HPDE6-E6E7 (cell line): ENCODE measurements around the gene CAPN12.

Experiments used
- DNase-seq: peaks from one replicate; pipeline ENCODE4 v3.0.0; 2011; ENCODE audit warnings: missing footprints; ENCODE audit errors: extremely low spot score

The CAPN12 gene

DNA sequence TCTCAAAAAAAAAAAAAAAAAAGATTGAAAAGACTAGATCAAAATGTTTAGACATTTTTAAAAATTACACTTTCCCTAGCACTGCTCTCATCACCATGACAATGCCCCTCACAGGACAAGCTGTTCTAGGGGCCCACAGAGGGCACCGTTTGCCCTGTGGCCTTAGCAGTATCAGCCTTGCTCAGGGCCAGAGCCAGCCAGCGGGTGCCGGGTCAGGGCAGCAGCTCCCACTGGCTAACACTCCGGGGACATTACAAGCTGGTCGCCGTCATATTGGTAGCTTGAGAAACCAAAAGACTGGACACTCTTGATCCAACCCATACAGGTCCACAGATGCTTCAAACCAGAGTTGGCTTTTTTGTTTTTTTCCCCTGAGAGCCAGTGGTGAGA is 18.0 kb downstream of the CAPN12 start:
- DNase-seq: no peak

DNA sequence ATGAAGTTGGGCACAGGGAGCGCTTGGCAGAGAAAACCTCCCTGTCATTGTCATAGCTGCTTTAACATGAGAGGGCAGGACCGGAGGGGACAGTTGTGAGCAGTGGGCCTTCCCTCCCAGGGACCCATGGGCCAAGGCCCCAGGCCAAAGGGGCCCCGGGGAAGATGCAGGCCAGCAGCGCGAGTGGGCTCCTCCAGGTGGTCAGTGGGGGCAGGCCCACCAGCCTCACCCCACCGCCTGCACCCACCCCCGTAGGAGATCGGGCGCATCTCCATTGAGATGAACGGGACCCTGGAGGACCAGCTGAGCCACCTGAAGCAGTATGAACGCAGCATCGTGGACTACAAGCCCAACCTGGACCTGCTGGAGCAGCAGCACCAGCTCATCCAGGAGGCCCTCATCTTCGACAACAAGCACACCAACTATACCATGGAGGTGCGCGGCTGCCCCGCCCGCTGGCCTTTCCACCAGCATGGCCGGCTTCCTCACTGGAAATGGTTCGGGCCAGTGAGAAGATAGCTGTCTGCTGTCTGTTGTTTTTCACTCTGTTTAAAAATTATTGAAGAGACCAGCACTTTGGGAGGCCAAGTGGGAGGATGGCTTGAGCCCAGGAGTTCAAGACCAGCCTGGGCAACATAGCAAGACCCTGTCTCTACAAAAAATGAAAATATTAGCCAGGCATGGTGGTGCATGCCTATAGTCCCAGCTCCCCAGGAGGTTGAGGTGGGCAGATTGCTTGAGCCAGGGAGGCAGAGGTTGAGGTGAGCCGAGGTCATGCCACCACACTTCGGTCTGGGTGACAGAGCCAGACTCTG is 18.6 kb downstream of the CAPN12 start:
- no peak for DNase-seq

DNA sequence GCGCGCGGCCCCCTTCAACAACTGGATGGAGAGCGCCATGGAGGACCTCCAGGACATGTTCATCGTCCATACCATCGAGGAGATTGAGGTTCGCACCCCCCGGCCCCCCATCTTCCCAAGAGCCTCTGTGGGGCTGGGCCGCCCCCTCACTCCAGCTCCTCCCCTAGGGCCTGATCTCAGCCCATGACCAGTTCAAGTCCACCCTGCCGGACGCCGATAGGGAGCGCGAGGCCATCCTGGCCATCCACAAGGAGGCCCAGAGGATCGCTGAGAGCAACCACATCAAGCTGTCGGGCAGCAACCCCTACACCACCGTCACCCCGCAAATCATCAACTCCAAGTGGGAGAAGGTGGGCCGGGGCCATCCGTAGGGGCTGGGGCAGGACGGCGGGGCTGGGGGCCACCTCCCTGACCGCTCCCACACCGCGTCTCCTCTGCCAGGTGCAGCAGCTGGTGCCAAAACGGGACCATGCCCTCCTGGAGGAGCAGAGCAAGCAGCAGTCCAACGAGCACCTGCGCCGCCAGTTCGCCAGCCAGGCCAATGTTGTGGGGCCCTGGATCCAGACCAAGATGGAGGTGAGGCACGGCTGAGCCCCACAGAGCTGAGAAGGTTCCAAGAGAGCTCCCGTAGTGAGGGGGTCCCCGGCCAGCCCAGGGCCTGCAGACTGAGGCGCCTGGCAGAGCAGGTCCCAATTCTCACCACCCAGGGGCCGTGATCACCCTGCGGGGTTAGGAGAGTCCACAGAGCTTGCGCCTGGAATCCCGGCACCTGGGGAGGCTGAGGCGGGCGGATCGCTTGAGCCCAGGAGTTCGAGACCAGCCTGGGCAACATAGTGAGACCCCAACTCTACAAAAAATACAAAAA is 20.1 kb downstream of the CAPN12 start:
- no peak for DNase-seq

DNA sequence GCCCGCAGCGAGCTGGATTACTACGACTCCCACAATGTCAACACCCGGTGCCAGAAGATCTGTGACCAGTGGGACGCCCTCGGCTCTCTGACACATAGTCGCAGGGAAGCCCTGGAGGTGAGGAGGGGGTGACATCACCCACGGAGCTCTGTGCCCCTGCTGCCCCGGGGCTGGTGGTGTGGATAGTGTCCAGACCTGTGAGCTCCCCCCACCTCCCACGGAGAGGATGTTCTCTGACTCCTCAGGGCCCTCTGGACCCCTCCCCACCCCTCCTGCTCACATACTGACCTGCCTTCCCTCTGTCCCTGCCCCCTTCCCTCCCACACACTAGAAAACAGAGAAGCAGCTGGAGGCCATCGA is 20.7 kb downstream of the CAPN12 start:
- no peak for DNase-seq

DNA sequence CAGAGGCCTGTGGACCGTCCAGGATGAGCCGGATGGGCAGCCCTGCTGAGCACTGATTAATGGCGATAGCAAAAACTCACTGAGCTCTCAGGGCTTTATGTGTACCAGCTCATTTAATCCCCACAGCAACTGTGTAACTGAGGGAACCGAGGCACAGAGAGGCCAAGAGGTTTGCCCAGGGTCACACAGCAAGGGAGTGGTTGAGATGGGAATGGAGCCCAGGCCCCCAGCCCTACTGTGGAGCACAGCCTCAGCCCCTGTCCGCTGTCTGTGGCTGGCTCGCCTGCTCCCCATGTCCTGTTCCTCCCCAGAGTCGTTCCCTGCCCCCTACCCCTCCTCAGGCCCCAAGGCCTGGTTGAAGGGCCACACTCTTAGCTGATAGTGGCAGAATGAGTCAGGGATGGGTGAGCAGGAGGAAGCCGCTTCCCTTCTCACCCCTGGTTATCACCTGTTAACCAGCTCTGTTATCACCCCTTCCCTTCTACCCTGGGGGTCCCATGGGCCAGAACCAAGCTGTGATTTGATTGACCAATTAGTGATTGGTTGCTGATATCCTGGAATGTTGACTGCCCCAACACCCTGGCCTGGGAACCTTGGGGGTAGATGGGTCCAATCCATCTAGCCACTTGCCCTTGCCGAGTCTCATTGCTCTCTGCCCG is 21.2 kb downstream of the CAPN12 start:
- no peak for DNase-seq

DNA sequence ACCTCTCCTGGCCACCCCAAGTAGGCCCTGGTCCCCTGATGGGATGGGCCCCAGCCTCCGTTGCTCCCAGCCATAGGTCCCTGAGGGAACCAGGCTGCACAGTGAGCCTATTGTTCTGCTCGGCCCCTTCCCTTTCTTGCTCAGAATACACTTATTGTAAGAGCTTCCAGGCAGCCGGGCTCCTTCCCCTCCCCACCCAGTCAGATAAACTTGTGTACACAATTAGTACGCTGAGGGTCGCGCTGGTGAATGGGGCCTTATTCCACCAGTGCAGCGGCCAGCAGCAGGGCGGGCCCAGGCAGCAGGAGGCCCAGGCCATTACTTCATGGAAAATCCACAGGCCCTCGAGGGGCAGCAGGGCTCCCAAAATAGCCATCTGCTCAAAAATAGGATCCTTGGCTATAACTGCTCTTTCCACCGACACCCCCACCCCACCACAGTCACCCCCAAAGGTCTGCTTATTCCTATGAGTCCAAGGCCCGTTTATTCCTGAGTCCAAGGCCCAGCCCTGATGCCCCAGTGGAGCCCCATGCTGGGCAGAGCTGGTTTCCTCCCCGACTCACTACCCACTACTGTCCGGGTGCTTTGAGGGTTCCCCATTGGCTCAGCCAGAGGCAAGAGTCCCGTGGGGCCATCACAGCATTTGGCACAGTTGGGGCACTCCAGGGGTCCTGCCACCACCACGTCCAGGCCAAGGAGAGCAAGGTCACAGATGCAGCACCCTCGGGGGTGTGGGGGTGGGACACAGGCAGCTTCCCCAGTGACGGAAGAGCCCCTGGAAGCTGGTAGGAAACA is 22.1 kb downstream of the CAPN12 start:
- no peak for DNase-seq

DNA sequence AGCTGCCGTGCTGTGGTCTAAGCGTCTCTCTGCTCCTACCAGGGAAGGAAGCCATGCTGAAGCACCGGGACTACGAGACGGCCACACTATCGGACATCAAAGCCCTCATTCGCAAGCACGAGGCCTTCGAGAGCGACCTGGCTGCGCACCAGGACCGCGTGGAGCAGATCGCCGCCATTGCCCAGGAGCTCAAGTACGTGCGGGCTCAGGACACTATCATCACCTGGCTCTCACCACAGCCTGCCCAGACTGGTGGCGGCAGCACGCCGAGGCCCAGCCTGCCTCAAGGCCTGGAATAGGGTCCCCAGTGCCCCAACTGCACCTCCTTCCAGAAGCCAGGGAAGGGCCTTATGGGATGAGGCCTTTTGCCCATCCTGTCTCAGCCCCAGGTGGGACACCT is 22.8 kb downstream of the CAPN12 start:
- DNase-seq: no peak

DNA sequence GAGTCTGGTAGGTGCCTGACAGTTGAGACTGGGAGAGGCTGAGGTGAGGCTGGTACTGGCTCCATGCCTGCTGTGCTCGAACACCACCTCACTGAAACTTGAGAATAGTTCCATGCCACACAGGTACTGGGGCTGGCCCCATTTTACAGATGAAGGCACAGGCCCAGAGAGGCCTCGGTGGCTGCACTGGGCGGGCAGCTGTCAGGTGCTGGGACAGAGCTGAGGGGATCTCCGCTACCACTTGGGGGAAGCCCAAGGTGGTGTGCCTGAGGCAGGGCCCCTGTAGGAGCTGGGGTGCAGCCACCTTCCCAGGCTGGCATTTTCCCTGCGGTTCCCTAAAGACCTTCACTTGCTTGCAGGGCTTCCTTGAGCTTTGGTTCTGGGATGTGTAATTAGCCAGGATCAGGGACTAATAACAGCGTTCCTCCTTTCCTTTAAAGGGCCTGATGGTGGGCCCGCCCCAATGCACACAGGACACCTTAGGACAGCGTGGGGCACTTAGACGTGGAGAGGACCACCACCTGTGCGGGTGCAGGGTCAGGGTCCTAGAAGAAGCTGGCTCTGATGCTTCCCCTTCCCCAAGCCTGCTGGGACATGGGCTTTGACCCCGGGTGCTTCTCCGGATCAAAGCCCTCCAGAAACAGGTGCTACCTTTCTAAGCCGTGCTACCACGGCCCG is 23.6 kb downstream of the CAPN12 start:
- no peak for DNase-seq

DNA sequence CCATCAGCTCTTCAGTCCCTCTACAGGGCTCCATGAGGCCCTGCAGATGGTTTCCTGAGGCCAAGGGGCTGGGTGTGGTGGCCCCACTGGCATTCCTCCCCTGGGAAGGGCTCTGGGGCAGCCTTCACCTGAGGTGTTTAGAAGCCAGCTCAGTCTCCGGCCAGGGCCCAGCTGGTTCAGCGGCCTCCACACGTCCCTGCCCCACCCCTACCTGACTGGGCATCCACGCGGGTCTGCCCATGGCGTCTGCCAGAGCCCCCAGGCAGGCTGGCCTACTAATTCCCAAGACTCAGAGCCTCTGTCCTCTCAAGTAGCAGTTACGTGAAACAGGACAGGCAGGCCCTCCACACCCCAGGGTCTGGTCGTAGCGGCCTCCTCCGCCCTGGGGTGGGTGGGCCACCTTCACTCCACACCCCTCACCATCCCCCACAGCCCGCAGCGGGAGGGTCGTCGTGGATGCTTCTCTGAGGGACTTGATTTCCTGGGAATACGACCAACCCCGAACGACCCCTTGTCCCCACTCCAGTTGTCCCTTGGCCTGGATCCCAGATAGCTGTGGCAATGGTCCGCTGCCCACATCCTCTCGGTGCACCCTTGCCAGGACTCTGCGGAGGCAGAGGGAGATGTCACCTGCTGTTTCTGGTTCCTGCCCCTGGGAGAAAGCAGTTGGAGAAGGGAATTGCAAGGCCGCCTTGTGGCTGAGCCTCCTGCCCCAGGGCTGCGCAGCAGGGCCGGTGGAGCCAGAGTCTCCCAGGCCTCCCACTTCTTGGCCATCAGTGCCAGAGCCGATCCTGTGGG is 24.3 kb downstream of the CAPN12 start:
- no peak for DNase-seq

DNA sequence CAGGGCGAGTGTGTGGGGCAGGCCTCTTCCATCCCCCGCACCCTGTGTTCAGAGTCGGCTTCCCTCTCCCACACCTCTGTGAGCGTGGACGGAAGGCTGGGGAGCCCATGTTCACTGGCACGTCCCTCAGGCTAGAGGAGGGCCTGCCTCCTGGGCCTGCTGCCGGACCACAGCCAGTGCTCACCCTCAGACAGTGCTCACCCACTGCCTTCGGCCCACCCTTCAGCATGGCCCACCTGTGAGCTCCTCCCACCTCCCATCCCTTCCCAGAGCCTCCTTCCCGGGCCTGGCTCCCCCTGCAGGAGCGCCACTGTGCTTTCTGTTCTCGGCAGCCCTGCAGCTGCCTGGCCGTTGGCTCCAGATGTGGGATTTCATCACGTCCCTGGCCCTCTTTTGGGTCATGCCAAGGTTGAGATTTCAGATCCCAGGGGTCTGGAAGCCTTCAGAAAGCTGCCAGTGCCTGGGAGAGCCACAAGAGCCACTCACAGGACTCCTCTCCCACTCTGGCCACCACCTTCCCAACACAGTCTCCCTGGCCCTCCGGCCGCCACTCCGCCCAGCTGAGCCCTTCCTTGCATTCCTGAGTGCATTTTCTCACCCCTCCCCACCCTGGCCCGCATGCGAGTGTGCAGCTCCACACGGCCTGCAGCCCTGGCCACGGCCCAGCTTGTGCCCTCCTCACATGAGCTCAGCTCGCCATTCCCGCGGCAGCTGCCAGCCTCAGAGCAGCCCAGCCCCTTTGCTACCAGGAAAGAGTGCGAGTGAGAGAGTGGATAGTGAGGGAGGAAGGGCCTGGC is 25.3 kb downstream of the CAPN12 start:
- no peak for DNase-seq

DNA sequence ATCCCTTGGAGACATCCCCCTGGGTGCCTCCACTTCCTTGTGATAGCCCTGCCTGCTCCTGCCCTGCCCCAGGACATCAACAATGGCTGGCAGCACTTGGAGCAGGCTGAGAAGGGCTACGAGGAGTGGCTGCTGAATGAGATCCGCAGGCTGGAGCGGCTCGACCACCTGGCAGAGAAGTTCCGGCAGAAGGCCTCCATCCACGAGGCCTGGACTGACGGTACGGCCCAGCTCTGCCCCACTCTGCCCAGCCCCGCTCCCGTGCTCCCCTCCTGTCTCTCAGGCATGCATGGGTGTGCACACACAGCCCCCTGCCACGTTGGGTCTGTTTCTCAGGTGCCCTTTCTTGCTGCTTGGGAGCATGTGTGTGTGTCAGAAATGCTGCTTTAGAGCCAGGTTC is 26.4 kb downstream of the CAPN12 start:
- no peak for DNase-seq

DNA sequence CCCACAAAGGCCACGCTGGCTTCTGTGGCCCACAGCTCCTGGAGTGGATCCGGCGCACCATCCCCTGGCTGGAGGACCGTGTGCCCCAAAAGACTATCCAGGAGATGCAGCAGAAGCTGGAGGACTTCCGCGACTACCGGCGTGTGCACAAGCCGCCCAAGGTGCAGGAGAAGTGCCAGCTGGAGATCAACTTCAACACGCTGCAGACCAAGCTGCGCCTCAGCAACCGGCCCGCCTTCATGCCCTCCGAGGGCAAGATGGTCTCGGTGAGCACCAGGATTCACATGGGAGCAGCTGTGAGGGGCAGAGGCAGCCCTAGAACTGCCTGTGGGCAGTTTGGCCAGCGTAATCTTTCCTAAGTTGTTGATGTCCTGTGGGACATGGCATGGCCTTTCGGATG is 27.2 kb downstream of the CAPN12 start:
- DNase-seq: no peak

DNA sequence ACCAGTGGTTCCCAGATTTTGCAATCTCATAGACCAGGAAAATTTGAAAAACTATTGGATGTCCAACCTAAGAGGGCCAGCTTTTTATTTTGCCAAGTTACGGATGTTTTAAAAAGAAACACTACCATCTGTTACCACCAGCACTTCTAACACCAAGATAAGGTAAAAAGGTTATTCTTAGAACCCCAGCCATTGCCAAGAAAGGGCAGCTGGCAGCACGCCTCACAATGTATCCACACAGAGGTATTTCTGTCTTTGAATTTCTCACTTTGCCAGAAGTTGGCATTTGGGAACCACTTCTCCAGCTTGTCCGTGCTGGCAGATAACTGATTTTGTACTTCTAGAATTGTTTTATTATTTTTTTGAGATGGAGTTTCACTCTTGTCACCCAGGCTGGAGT is 28.7 kb downstream of the CAPN12 start:
- no peak for DNase-seq

DNA sequence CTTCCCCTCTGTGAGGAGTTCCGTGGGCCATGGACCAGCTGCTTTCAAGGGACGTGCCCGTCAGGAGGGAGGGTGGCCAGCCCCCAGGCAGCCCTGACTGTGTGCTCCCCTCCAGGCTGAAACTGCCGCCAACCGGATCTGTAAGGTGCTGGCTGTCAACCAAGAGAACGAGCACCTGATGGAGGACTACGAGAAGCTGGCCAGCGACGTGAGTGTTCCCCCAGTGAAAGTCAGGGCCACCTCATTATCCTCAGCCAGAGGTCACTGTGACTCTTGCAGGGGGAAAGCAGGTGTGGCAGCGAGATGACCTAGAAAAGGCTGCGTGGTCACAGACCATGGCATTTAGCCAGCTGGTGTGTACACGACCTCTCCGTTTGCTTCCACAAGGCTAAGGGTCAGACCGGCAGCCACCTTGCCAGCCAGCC is 29.9 kb downstream of the CAPN12 start:
- no peak for DNase-seq

DNA sequence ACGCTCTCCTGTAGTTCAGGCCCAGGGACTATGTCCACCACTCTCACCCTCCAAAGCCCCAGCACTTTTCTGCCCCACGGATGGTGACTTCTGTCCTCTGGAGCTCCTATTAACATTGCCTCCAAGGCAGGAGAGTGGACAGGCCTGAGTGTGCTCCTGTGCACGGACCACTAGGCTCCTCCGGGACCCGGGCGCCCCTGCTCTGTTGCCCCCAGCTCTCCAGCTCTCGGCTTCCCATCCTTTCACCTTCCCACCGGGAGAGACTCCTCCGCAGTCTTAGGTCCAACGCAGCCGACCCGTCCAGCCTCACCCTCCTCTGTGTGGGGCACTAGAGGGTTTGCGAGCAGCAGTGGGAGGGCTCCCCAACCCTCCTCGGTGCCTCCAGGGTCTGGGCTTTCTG is 30.4 kb downstream of the CAPN12 start:
- DNase-seq: no peak

DNA sequence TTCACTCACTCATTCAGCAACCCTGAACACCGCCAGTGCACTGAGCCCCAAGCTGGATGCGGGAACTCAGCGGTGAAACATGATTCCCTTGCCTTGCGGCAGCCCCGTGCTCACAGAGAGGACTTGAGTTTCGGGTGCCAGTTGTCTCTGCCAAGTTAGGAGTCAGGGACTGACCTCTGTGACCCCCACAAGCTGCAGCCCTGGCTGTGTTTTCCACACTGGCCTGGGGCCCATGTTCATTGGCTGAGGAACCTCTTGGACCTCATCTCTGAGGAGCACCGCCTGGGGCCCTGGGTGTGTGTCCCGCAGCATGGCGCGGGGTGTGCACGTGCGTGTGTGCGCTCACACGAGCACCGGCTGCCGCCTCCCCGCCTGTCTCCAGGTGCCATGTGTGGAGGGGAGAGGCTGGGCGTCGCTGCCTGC is 31.0 kb downstream of the CAPN12 start:
- DNase-seq: no peak

DNA sequence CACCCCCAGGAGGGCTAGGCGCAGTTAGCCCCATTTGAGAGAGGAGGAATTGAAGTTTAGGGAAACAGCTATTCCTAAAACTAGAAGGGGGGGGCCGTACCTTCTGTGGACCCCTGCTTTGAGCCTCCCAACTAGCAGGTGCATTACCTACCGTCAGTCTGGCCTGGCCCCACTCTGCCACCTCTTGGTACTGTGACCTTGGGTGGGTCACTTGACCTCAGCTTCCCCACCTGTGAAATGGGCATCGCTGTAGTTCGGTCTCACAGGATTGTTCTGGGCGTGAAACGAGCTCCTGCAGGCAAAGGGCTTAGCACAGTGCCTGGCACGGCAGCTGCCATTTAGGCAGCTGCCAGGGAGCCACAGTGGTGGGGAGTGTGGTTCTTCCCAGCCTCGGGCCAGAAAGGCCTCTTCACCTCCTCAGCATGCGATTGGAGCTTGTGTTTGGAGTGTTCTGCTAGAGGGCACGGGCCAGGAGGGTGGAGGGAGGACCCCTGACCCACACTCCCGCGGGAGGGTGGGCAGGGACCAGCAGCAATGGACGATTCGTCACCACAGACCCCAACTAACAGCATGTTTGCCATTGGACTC is 32.0 kb downstream of the CAPN12 start:
- DNase-seq: no peak

DNA sequence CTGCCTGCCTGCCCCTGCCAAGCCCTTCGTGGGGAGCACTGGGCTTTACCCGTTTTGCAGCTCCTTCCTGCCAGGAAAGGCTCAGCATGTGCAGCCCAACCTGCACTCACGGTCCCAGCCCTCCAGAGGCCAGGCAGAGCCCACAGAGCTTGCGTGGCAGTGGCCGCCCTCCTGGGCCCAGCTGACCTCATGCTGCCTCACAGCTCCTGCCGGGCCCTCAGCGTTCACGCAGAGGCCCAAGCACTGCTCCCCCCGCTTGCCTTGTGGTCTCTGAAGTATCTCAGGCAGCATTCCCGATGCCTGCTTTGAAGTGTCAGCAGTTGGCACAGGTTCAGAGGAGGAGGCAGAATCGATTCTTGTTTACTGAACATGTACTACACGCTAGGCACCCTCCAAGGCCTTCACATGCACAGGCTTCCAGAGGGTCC is 32.5 kb downstream of the CAPN12 start:
- no peak for DNase-seq
